Peyer's patch (tissue), 4 donors: ENCODE measurements around the gene SRC.

Source experiments
- CTCF ChIP-seq, 6 experiments: fragments of 450-650 bp in 4 of 6; fragments of 200-600 bp in 2 of 6; sonication (generic) in 1 of 6; IDR thresholded peaks; one replicate each; pipeline ENCODE4 v1.5.1; 2017 to 2019; ENCODE audit warnings: antibody characterized with exemption in 6 of 6, mild to moderate bottlenecking in 3 of 6, moderate library complexity in 1 of 6
- POLR2A ChIP-seq, 2 donors: fragments of 450-650 bp; IDR thresholded peaks; one replicate each; pipeline ENCODE4 v1.5.1; 2017; ENCODE audit warnings: antibody characterized with exemption in 2 of 2, mild to moderate bottlenecking in 2 of 2, moderate library complexity in 2 of 2

GRCh38 chr20:37413379-37413778, 67.4 kb downstream of the SRC start:
- no peak for TF ChIP-seq CTCF (IDR thresholded peaks at IDR 0.05)
- TF ChIP-seq POLR2A (IDR thresholded peaks at IDR 0.05), result no peak
